Panc1 (cell line): ENCODE data around the gene DCAF8. TPM values are rescaled to one million over a fixed set of nuclear protein-coding genes. Genes with fewer than 3 reads are reported as not detected.

Experiments used
- ATAC-seq: fragments of 200-7000 bp; cut with Tn5 transposase; 2 replicates; pipeline ENCODE4 v1.9.1; 2020; ENCODE audit warnings: mild to moderate bottlenecking, moderate library complexity
- BruUV-seq: library from RNA; stranded (reverse); fragments of 400-500 nt; replicated peaks from 2 replicates; lab custom pipeline; 2021; lab: Mats Ljungman, UMichigan
- CTCF ChIA-PET: fragments of 300-600 bp; sonication (Branson Sonifier 250); formaldehyde crosslinking; loops from one replicate; lab custom pipeline; 2022; ENCODE audit warnings: antibody characterized with exemption; lab: Charles Lee
- POLR2A ChIA-PET: fragments of 300-600 bp; sonication (Branson Sonifier 250); formaldehyde crosslinking; loops from one replicate; lab custom pipeline; 2022; ENCODE audit warnings: antibody characterized with exemption; lab: Charles Lee
- DNase-seq: peaks from one replicate; pipeline ENCODE4 v3.0.0-alpha.2; 2010; ENCODE audit warnings: low read depth, low spot score
- H3K27ac ChIP-seq: 2 replicates; pipeline ENCODE4 v1.5.1; 2011; ENCODE audit warnings: mild to moderate bottlenecking, low read length, inconsistent platforms
- H3K27me3 ChIP-seq: fragments of 200-500 bp; sonication (Bioruptor generic); 2 replicates; pipeline ENCODE4 v1.6.0; 2014; ENCODE audit warnings: low read length, inconsistent platforms; ENCODE audit not compliant: control insufficient read depth, insufficient read depth
- H3K36me3 ChIP-seq: fragments of 200-500 bp; sonication (Bioruptor generic); 2 replicates; pipeline ENCODE4 v1.5.1; 2014; ENCODE audit warnings: inconsistent platforms, mild to moderate bottlenecking, low read length, moderate library complexity; ENCODE audit not compliant: control insufficient read depth, insufficient read depth
- H3K4me1 ChIP-seq: 2 replicates; pipeline ENCODE4 v1.5.1; 2011; ENCODE audit warnings: inconsistent platforms, mild to moderate bottlenecking, low read length, moderate library complexity; ENCODE audit not compliant: control insufficient read depth, insufficient read depth
- H3K4me3 ChIP-seq, 2 experiments: 2 replicates each; pipeline ENCODE4 v1.5.1; 2011 to 2012; ENCODE audit warnings: low read depth in 2 of 2, low read length in 2 of 2, mild to moderate bottlenecking in 2 of 2, inconsistent platforms in 1 of 2, moderate library complexity in 1 of 2
- H3K9me3 ChIP-seq: fragments of 200-500 bp; sonication (Bioruptor generic); 2 replicates; pipeline ENCODE4 v1.5.1; 2014; ENCODE audit warnings: low read depth, mild to moderate bottlenecking, inconsistent platforms, low read length, moderate library complexity; ENCODE audit not compliant: control insufficient read depth, insufficient read depth
- CTCF ChIP-seq: fragments of 450-650 bp; IDR thresholded peaks from 2 replicates; pipeline ENCODE4 v1.5.1; 2017; ENCODE audit warnings: mild to moderate bottlenecking
- POLR2AphosphoS5 ChIP-seq: IDR thresholded peaks from 2 replicates; pipeline ENCODE4 v1.6.1; 2012; ENCODE audit warnings: mild to moderate bottlenecking, low read depth, low read length, moderate library complexity
- REST ChIP-seq, 2 experiments: IDR thresholded peaks; 2 replicates each; pipeline ENCODE4 v1.6.1; 2011 to 2012; ENCODE audit warnings: low read depth in 2 of 2, control low read depth in 1 of 2, low read length in 1 of 2, mild to moderate bottlenecking in 1 of 2, moderate library complexity in 1 of 2; ENCODE audit not compliant: insufficient read depth in 1 of 2
- SIN3A ChIP-seq: IDR thresholded peaks from 2 replicates; pipeline ENCODE4 v1.6.1; 2012; ENCODE audit warnings: low read depth, mild to moderate bottlenecking, low read length, moderate library complexity, borderline replicate concordance; ENCODE audit not compliant: insufficient read depth
- TCF7L2 ChIP-seq: IDR thresholded peaks from 2 replicates; pipeline ENCODE4 v1.6.1; 2011; ENCODE audit warnings: mild to moderate bottlenecking, low read depth, low read length, inconsistent platforms
- in situ Hi-C: cut with HindIII; loops from 2 replicates; pipeline ENCODE4 v1.10.0; 2016; ENCODE audit warnings: low sequenced_read_pairs, low pct_unique_long_range_greater_than_20kb
- intact Hi-C: fragments of 100-400 bp; cut with micrococcal nuclease; formaldehyde crosslinking; loops from one replicate; pipeline ENCODE4 v1.10.0; 2022; ENCODE audit not compliant: unreplicated experiment
- total RNA-seq: library from RNA; stranded (reverse); gene quantifications from one replicate; pipeline ENCODE4 v1.2.1, GENCODE V29; 2021; ENCODE audit not compliant: unreplicated experiment

DCAF8 gene
- total RNA-seq, 1 experiment from 2014 or later: 127 TPM

GRCh38 chr1:160257411-160258015 is 4.8 kb downstream of the DCAF8 start:
- CTCF ChIA-PET: no interaction called here
- no peaks in the 10 kb centered on the region for H3K9me3 ChIP-seq
- in situ Hi-C loops: no loop called here

GRCh38 chr1:160256396-160257046 is 5.8 kb downstream of the DCAF8 start:
- Histone ChIP-seq H3K27me3 (no peaks in the 10 kb centered on the region), H3K27ac (no peak overlapping the region), H3K9me3 (no peaks in the 10 kb centered on the region), H3K4me3 (no peak overlapping the region), H3K4me1 (peaks cover 23% of the 10 kb centered on the region), H3K36me3 (no peaks in the 10 kb centered on the region; the same call in none of the 2 replicates)
- ChIA-PET POLR2A (interaction anchor here (0.7 kb wide), 1 partner anchor 32 kb away, joined by 11 read pairs; no protein-coding TSS in a partner anchor), CTCF (no interaction called here)
- no TSS peak for BruUV-seq
- no peak for DNase-seq
- intact Hi-C loops (no loop called here), in situ Hi-C loops (no loop called here)
- no peak for ATAC-seq
- TF ChIP-seq POLR2AphosphoS5 (no peak), SIN3A (no peak), CTCF (no peak), TCF7L2 (no peak)

More at GRCh38 chr1:160257411-160258015, 4.8 kb downstream of the DCAF8 start:
- intact Hi-C loops: no loop called here
- H3K27me3 ChIP-seq: no peaks in the 10 kb centered on the region
- DNase-seq (no peak), ATAC-seq (no peak)
- no peak for TF ChIP-seq REST (IDR thresholded peaks at IDR 0.05; ENCODE audit: insufficient read depth in 1 of 2, low read depth in 2 of 2, low read length in 1 of 2)
- TF ChIP-seq SIN3A: no peak
- no peak for TF ChIP-seq POLR2AphosphoS5
- TF ChIP-seq TCF7L2: no peak
- TF ChIP-seq CTCF: no peak
- no TSS peak for BruUV-seq
- no peaks in the 10 kb centered on the region; the same call in none of the 2 replicates for H3K36me3 ChIP-seq
- H3K27ac ChIP-seq: no peak overlapping the region
- H3K4me1 ChIP-seq: peaks cover 23% of the 10 kb centered on the region
- H3K4me3 ChIP-seq: no peak overlapping the region
- POLR2A ChIA-PET: no interaction called here
